SU-DHL-6 (cell line): ENCODE data around the gene DCAF4.
"Not testable (repeated sequence)": the region's sequence is repeated elsewhere in the genome, so short reads cannot be mapped to it uniquely, and the experiment has no call there.

Source experiments
- H2AFZ ChIP-seq: fragments of 200-600 bp; sonication (generic); 2 replicates; pipeline ENCODE4 v1.6.1; 2014; ENCODE audit warnings: low read depth, mild to moderate bottlenecking, moderate library complexity, mixed read lengths, antibody characterized with exemption, low read length; ENCODE audit not compliant: severe bottlenecking
- H3F3A ChIP-seq: fragments of 200-600 bp; shearing (Covaris generic); 2 replicates; pipeline ENCODE4 v1.6.0; 2016; ENCODE audit warnings: antibody characterized with exemption, mild to moderate bottlenecking; ENCODE audit not compliant: insufficient read depth
- H3K27ac ChIP-seq: fragments of 200-600 bp; sonication (generic); 2 replicates; pipeline ENCODE4 v1.5.1; 2016; ENCODE audit warnings: low read depth, mild to moderate bottlenecking, low read length, moderate library complexity, mixed read lengths
- H3K27me3 ChIP-seq: fragments of 200-600 bp; sonication (generic), shearing (Covaris generic); 2 replicates; pipeline ENCODE4 v1.6.0; 2014; ENCODE audit warnings: mild to moderate bottlenecking, low read length
- H3K36me3 ChIP-seq: fragments of 200-600 bp; sonication (generic); 2 replicates; pipeline ENCODE4 v1.6.1; 2014; ENCODE audit warnings: mild to moderate bottlenecking, low read length, mixed read lengths
- H3K4me2 ChIP-seq: fragments of 300-600, 200-600 bp; shearing (Covaris generic), sonication (generic); 2 replicates; pipeline ENCODE4 v1.6.0; 2014; ENCODE audit warnings: low read length, low read depth, mild to moderate bottlenecking; ENCODE audit not compliant: poor library complexity, severe bottlenecking
- H3K4me3 ChIP-seq: fragments of 200-600 bp; sonication (generic); 2 replicates; pipeline ENCODE4 v1.5.1; 2014; ENCODE audit warnings: antibody characterized with exemption, low read length, mild to moderate bottlenecking, mixed read lengths; ENCODE audit not compliant: insufficient read depth, poor library complexity, severe bottlenecking
- H3K79me2 ChIP-seq: fragments of 200-600 bp; sonication (generic); 2 replicates; pipeline ENCODE4 v1.6.1; 2014; ENCODE audit warnings: mild to moderate bottlenecking, low read length, moderate library complexity; ENCODE audit not compliant: insufficient read depth
- H3K9ac ChIP-seq: fragments of 200-600 bp; sonication (generic); 2 replicates; pipeline ENCODE4 v1.7.0; 2014; ENCODE audit warnings: mild to moderate bottlenecking, low read length
- H3K9me2 ChIP-seq: fragments of 200-600 bp; sonication (generic); replicated peaks from 2 replicates; pipeline ENCODE4 v1.6.1; 2014; ENCODE audit warnings: low read length; ENCODE audit not compliant: insufficient read depth
- H3K9me3 ChIP-seq: fragments of 200-600 bp; sonication (generic); 2 replicates; pipeline ENCODE4 v1.6.1; 2014; ENCODE audit warnings: low read length, mixed read lengths; ENCODE audit not compliant: insufficient read depth
- H4K20me1 ChIP-seq: fragments of 200-600 bp; sonication (generic); 2 replicates; pipeline ENCODE4 v1.6.1; 2014; ENCODE audit warnings: low read depth, mild to moderate bottlenecking, antibody characterized with exemption, low read length, moderate library complexity, mixed read lengths
- EZH2phosphoT487 ChIP-seq: fragments of 200-600 bp; sonication (generic), shearing (Covaris generic); conservative IDR thresholded peaks from 2 replicates; pipeline ENCODE4 v1.6.1; 2018; ENCODE audit warnings: mild to moderate bottlenecking, antibody characterized with exemption, low read length, moderate library complexity, mixed read lengths
- TF ChIP-seq, protein P1 (sequence below): fragments of 200-600 bp; sonication (generic); IDR thresholded peaks from one replicate; pipeline ENCODE4 v1.5.1; 2017; ENCODE audit warnings: antibody characterized with exemption, mild to moderate bottlenecking, low read length, moderate library complexity; ENCODE audit not compliant: insufficient read depth, poor library complexity, severe bottlenecking

Gene DCAF4

DNA sequence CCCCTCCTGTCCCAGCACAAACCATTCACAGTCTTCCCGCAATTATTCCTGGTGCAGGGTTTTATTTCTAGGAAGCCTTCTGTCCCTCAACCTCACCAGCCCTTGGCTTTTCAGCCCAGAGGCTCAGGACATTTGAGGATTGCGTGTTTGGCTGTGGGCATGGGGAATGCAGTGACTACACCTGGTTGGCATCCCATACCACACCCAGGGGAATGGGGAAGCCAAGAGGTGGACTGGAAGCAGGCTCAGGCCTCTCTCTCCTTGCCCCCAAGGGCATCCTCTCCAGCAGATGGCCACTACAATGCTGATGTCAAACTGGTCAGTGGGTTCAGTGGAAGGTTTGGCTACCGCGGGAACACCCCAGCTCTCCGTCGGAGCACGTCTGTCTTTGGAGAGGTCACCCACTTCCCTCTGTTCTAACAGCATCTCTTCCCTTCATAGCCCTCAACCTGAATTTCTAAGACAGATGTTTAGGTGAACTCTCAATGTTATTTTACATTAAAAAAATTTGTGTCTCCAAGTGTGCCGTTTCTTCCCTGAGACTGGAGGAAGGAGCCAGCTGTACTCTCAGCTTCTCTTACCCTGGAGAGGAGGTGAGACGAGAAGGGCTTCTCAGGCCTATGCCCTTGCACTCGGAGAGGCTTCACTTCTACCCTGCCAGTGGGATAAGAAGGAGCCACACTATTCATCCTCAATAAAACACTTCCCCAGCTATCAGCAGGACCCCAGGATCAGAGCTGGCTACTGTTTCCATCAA lies 35.5 kb downstream of the DCAF4 start:
- Histone ChIP-seq H3K27ac (no peak overlapping the region), H3K4me2 (no peak overlapping the region), H3K4me3 (no peak overlapping the region), H3F3A (no peaks in the 10 kb centered on the region), H3K9ac (no peak overlapping the region), H4K20me1 (no peaks in the 10 kb centered on the region), H3K27me3 (no peaks in the 10 kb centered on the region), H2AFZ (no peak overlapping the region), H3K9me2 (no peaks in the 10 kb centered on the region), H3K9me3 (no peaks in the 10 kb centered on the region), H3K36me3 (no peaks in the 10 kb centered on the region), H3K79me2 (no peaks in the 10 kb centered on the region)
- no peak for TF ChIP-seq EZH2phosphoT487
- TF ChIP-seq, protein P1, sequence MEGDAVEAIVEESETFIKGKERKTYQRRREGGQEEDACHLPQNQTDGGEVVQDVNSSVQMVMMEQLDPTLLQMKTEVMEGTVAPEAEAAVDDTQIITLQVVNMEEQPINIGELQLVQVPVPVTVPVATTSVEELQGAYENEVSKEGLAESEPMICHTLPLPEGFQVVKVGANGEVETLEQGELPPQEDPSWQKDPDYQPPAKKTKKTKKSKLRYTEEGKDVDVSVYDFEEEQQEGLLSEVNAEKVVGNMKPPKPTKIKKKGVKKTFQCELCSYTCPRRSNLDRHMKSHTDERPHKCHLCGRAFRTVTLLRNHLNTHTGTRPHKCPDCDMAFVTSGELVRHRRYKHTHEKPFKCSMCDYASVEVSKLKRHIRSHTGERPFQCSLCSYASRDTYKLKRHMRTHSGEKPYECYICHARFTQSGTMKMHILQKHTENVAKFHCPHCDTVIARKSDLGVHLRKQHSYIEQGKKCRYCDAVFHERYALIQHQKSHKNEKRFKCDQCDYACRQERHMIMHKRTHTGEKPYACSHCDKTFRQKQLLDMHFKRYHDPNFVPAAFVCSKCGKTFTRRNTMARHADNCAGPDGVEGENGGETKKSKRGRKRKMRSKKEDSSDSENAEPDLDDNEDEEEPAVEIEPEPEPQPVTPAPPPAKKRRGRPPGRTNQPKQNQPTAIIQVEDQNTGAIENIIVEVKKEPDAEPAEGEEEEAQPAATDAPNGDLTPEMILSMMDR, result no peak

DNA sequence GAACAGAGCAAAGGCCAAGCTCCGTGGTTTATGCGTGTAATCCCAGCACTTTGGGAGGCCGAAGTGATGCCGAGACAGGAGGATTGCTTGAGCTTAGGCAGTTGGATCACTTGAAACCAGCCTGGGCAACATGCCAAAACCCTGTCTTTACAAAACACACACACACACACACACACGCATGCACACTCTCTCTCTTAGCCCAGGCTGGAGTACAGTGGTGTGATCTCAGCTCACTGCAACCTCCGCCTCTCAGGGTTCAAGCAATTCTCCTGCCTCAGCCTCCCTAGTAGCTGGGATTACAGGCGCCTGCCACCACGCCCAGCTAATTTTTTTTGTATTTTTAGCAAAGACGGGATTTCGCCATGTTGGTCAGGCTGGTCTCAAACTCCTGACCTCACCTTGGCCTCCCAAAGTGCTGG lies 36.1 kb downstream of the DCAF4 start:
- not testable (repeated sequence) for H3K9me3 ChIP-seq, H3K9me2 ChIP-seq, H3K27me3 ChIP-seq, H2AFZ ChIP-seq, H4K20me1 ChIP-seq, H3K27ac ChIP-seq, H3K9ac ChIP-seq, H3K79me2 ChIP-seq, H3K36me3 ChIP-seq, H3K4me2 ChIP-seq, H3F3A ChIP-seq, H3K4me3 ChIP-seq

DNA sequence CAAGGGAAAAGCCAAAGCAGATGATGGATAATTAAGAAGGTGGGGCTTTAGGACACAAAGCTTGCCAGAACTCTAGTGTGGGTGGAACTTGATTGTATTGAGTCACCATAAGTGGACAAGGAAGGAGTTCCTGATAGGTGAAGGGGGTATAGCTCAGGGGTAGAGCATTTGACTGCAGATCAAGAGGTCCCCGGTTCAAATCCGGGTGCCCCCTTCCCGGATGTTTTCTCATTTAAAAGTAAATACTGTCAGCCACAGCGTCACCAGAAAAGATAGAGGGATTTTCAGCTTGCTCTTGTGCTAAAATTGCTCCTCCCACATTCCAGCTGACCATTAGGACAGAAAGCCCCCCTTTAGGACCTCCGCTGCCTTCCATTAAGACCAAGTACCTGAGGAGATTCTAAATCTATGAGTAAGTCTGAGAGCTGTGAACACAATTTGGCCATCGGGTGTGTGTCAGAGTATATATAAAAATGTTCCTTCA lies 36.6 kb downstream of the DCAF4 start:
- H3F3A ChIP-seq, result no peaks in the 10 kb centered on the region
- no peaks in the 10 kb centered on the region for H4K20me1 ChIP-seq
- no peak overlapping the region for H2AFZ ChIP-seq
- TF ChIP-seq EZH2phosphoT487, result no peak
- TF ChIP-seq, protein P1, result no peak
- H3K27me3 ChIP-seq, result no peaks in the 10 kb centered on the region
- H3K36me3 ChIP-seq, result no peaks in the 10 kb centered on the region
- no peak overlapping the region for H3K4me3 ChIP-seq
- H3K9me3 ChIP-seq, result no peaks in the 10 kb centered on the region
- no peaks in the 10 kb centered on the region for H3K79me2 ChIP-seq
- no peak overlapping the region for H3K27ac ChIP-seq
- no peak overlapping the region for H3K9ac ChIP-seq
- no peak overlapping the region for H3K4me2 ChIP-seq
- no peaks in the 10 kb centered on the region for H3K9me2 ChIP-seq

DNA sequence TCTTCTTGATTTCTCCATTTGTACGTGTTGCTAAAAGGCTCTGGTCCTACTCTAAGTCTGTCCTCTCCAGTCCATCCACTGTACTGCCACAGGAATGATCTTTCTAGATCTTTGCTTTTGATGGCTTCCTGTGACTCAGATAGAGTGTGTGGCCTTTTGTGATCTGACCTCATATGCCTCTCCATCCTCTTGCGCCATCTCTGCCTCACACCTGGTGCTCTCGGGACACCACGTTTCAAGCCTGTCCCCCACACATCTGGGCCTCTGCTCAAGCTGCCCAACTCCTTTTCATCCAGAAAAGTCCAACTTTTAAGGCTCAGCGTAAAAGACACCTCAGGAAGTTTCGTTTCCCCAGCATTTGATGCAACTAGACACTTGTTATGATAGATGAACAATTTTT lies 39.0 kb downstream of the DCAF4 start:
- H3K79me2 ChIP-seq, result no peaks in the 10 kb centered on the region
- H3K9ac ChIP-seq, result no peak overlapping the region
- TF ChIP-seq, protein P1, result no peak
- no peak for TF ChIP-seq EZH2phosphoT487
- H3K27ac ChIP-seq, result no peak overlapping the region
- no peak overlapping the region for H3K4me2 ChIP-seq
- no peaks in the 10 kb centered on the region for H3F3A ChIP-seq
- no peaks in the 10 kb centered on the region for H3K9me2 ChIP-seq
- H3K9me3 ChIP-seq, result no peaks in the 10 kb centered on the region
- H3K4me3 ChIP-seq, result no peak overlapping the region
- no peak overlapping the region for H2AFZ ChIP-seq
- H3K36me3 ChIP-seq, result no peaks in the 10 kb centered on the region
- no peaks in the 10 kb centered on the region for H3K27me3 ChIP-seq
- no peaks in the 10 kb centered on the region for H4K20me1 ChIP-seq
